HG03066 (cell line): ENCODE measurements around the gene PSTK.
A peak's percentile ranks its signal among the peaks of the same experiment; 100 is the strongest.

ENCODE experiments used
- ATAC-seq: cut with Tn5 transposase; IDR thresholded peaks from one replicate; pipeline ENCODE4 v1.9.1; 2021; ENCODE audit warnings: low read depth; ENCODE audit not compliant: unreplicated experiment

PSTK gene, protein sequence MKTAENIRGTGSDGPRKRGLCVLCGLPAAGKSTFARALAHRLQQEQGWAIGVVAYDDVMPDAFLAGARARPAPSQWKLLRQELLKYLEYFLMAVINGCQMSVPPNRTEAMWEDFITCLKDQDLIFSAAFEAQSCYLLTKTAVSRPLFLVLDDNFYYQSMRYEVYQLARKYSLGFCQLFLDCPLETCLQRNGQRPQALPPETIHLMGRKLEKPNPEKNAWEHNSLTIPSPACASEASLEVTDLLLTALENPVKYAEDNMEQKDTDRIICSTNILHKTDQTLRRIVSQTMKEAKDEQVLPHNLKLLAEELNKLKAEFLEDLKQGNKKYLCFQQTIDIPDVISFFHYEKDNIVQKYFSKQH

GRCh38 chr10:122980209-122981065, at the start of gene PSTK:
Gene PSTK, plus strand, starts transcription at chr10:122980401. Its CDS starts 79 bp downstream, at chr10:122980480.
- peak; percentile 95 for ATAC-seq

GRCh38 chr10:122931088-122931906, 48.9 kb upstream of the PSTK start:
- ATAC-seq, result no peak

GRCh38 chr10:122939133-122939855, 40.9 kb upstream of the PSTK start:
- ATAC-seq, result no peak

GRCh38 chr10:122939856-122940543, 40.2 kb upstream of the PSTK start:
- ATAC-seq, result no peak

- no peak for ATAC-seq
These were observed 30.9 kb upstream of the PSTK start for GRCh38 chr10:122949296-122949695.

GRCh38 chr10:122953902-122954730, 26.1 kb upstream of the PSTK start, which contains the start of gene C10orf88:
Gene C10orf88, minus strand, starts transcription at chr10:122954227. Its CDS starts 49 bp downstream, at chr10:122954178.
- peak; percentile 100 for ATAC-seq

DNA sequence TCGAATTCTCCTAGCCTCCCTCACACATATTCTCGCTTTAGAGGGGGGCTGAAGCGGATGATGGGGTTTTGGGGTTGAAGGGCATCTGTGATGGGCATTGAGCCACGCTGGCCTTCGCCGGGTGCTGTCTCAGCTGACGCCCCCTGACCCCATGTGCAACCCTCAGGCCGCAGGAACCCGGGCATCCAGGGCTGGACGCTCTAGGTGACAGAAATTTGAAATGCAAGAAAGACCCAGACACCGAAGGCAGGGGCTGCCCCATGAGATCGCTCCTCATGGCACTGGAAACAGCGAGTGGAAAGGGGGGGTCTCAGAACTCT, 25.5 kb upstream of the PSTK start:
- ATAC-seq, result no peak

GRCh38 chr10:122955892-122956291, 24.3 kb upstream of the PSTK start:
- no peak for ATAC-seq

- no peak for ATAC-seq
These were observed 22.7 kb upstream of the PSTK start for GRCh38 chr10:122957474-122957873.

DNA sequence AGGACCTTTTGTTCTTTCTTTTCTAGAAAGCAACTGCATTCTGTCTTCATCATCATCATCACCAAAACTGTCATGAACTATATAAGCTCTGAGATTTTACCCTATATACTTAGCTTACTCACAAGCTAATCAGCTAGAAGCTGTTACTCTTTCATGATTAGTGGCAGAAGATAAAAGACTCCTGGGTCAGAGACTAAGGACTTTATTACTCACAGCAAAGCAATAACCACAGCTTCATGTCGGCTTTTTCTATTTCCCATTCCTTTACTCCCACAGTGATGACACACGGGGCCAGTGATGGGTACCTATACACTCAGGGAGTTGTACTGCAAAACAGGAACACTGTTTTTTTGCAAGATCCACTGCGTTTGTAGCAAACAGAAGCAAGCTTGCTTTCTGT, 17.8 kb upstream of the PSTK start:
- ATAC-seq, result no peak

DNA sequence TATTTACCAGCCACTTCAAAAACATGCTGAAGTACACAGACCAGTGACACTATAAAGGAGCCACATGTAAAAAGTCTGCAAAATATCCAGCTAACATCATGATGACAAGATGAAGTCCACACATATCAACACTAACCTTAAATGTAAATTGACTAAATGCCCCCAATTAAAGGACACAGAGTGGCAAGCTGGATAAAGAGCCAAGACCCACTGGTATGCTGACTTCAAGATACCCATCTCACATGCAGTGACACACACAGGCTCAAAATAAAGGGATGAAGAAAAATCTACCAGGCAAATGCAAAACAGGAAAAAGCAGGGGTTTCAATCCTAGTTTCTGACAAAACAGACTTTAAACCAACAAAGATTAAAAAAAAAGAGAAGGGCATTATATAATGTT, 13.3 kb upstream of the PSTK start:
- no peak for ATAC-seq

- ATAC-seq, result no peak
These were observed 11.5 kb upstream of the PSTK start for GRCh38 chr10:122968698-122969097.

DNA sequence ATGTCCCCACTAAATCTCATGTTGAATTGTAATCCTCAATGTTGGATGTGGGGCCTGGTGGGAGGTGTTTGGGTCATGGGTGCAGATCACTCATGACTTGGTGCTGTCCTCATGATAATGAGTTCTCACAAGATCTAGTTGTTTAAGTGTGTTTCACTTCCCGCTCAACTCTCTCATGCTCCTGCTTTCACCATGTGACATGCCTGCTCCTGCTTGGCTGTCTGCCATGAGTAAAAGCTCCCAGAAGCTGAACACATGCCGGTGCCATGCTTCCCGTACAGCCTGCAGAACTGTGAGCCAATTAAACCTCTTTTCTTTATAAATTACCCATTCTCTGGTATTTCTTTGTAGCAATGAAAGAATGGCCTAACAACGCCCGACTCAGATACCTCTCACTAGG, 6.2 kb upstream of the PSTK start:
- ATAC-seq, result no peak

- no peak for ATAC-seq
These were observed 5.6 kb upstream of the PSTK start for GRCh38 chr10:122974543-122975064.

DNA sequence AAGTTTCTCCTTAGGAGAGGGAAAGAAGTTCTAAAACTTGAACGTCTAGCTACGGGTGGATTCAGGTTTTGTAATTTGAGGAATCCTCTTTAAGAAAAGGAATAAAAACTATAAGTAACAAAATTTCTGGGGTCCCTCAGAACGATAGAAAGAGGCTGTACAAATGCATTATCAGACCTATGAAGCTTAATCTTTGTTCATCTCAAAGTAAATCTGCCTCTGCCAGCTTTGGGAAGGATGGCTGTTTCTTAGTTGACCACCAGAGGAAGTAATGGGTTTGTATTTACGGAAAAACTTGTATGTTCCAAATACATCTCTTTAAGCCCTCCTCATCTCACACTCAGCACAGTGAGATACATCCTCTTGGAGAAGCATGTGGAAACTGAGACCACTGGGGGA, 864 bp downstream of the PSTK start:
- no peak for ATAC-seq

- ATAC-seq, result no peak
These were observed 3.7 kb downstream of the PSTK start for GRCh38 chr10:122983898-122984297.

GRCh38 chr10:122984708-122985107, 4.5 kb downstream of the PSTK start:
- ATAC-seq, result no peak

- ATAC-seq, result no peak
These were observed 6.1 kb downstream of the PSTK start for GRCh38 chr10:122986335-122986734.

GRCh38 chr10:122988501-122988900, 8.3 kb downstream of the PSTK start:
- ATAC-seq, result no peak
